GM12891 (cell line): ENCODE data around the gene MALAT1.
"Not testable (repeated sequence)": the region's sequence is repeated elsewhere in the genome, so short reads cannot be mapped to it uniquely, and the experiment has no call there.

Source experiments
- POLR2A ChIP-seq: IDR thresholded peaks from 2 replicates; pipeline ENCODE4 v1.6.1; 2011; ENCODE audit warnings: low read depth, low read length, control low read depth
- POLR2AphosphoS5 ChIP-seq: IDR thresholded peaks from 2 replicates; pipeline ENCODE4 v1.6.1; 2011; ENCODE audit warnings: low read depth, low read length, control low read depth
- TAF1 ChIP-seq: IDR thresholded peaks from 2 replicates; pipeline ENCODE4 v1.6.1; 2011; ENCODE audit warnings: low read depth, low read length, control low read depth

DNA sequence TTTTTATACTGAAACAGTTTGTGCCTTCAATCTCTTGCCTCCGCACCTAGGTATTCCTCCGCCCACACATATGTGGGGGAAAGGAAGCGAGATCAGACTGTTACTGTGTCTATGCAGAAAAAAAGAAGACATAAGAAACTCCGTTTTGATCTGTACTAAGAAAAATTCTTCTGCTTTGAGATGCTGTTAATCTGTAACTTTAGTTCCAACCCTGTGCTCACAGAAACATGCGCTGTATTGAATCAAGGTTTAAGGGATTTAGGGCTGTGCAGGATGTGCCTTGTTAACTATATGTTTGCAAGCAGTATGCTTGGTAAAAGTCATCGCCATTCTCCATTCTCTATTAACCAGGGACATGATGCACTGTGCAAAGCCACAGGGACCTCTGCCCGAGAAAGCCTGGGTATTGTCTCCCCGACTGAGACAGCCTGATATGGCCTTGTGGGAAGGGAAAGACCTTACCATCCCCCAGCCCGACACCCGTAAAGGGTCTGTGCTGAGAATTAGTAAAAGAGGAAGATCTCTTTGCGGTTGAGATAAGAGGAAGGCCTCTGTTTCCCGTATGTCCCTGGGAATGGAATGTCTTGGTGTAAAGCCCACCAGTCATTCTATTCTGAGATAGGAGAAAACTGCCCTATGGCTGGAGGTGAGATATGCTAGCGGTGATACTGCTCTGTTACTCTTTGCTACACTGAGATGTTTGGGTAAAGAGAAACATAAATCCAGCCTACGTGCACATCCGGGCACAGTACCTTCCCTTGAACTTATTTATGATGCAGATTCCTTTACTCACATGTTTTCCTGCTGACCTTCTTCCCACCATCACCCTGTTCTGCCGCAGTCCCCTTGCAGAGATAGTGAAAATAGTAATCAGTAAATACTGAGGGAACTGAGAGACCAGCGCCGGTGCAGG lies 24.1 kb downstream of the MALAT1 start:
- TF ChIP-seq POLR2A, TAF1, POLR2AphosphoS5: not testable (repeated sequence)
